Activated CD4-positive, alpha-beta T cell treated with anti-CD3 and anti-CD28 coated beads, Interleukin-2, amount 50 U/mL, for 1 hour (primary cell): ENCODE results near the gene ADAMTS5.

Experiments used
- DNase-seq: peaks from one replicate; pipeline ENCODE4 v3.0.0-alpha.2; 2020

The ADAMTS5 gene

GRCh38 chr21:26967062-26967913 is at the start of gene ADAMTS5:
ADAMTS5 (minus strand) TSS chr21:26967088; CDS start chr21:26966391, 697 bp downstream.
- DNase-seq = no peak

- no peak for DNase-seq
Observed at GRCh38 chr21:27001526-27001925, 34.6 kb upstream of the ADAMTS5 start.

DNA sequence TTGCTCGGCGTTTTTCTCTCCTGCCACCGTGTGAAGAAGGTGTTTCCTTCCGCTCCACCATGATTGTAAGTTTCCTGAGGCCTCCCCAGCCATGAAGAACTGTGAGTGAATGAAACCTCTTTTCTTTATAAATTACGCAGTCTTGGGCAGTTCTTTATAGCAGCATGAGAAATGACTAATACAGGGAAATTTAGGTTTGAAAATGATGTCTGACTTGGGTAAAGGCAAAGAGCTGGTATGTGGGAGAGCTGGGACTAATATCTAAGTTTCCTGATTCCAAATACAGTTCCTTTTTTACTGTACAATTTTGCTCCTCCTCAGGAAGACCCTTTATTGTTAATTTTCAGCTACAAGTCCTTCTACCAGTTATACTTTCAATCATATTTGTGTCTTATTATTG is 16.7 kb upstream of the ADAMTS5 start:
- DNase-seq = no peak

- no peak for DNase-seq
Observed at GRCh38 chr21:26982767-26983166, 15.9 kb upstream of the ADAMTS5 start.

GRCh38 chr21:26977746-26978145 is 10.9 kb upstream of the ADAMTS5 start:
- DNase-seq = no peak

GRCh38 chr21:26973226-26973625 is 6.3 kb upstream of the ADAMTS5 start:
- DNase-seq = no peak

GRCh38 chr21:26972192-26972591 is 5.3 kb upstream of the ADAMTS5 start:
- no peak for DNase-seq

DNA sequence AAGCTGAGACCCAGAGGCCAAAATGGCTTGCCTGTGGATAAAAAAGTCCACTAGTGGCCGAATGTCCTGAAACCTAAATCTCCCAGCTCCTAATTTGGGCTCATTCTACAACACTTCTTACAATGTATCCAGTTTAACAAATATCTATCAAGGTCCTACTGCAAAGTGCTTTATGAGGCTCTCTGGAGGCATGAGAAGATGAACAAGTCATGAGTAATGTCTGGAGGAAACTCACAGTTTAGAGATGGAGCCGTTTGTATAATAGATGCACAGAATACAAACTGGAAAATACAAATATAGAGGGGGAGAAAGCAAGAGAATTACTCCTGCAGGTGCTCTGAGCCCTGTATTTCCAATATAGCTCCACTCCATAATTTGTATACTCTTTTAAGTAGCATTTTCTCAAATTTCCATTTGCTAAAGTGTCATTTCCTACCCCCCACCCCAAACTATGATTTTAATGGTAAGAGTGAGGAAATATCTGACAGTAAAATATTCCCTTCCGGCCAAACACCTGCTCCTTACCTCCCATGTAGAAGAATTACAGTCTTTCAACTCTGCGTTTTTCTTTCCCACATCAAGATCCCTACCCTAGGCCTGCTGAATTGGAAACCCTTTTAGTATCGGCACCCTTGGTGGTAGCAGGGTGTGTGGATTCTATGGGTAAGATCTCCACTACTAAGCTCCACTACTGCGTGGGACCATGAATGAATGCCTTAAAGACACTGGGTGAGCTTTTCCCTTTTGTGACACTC is 3.3 kb upstream of the ADAMTS5 start:
- no peak for DNase-seq

DNA sequence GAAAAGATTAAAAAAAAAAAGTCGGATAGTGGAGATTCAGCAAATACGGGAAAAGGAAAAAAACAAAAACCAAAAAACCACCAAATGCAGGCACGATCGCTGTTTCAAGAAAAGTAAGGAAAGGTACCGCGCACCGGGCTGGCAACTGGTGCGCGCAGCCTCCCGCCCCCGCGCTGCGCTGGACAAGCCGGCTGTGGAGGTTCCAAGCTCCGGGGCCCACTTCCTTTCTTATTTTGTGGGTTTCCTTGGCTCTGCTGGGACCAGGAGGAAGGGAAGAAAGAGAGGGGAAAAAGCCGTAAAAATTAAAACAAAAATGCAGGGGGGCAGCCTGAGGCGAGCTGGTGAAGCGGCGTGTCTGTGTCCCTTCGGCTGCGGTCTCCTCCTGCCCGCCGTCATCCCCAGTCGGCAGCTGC is 233 bp downstream of the ADAMTS5 start:
- DNase-seq = no peak

GRCh38 chr21:26965907-26966581 is 844 bp downstream of the ADAMTS5 start:
- DNase-seq = no peak

DNA sequence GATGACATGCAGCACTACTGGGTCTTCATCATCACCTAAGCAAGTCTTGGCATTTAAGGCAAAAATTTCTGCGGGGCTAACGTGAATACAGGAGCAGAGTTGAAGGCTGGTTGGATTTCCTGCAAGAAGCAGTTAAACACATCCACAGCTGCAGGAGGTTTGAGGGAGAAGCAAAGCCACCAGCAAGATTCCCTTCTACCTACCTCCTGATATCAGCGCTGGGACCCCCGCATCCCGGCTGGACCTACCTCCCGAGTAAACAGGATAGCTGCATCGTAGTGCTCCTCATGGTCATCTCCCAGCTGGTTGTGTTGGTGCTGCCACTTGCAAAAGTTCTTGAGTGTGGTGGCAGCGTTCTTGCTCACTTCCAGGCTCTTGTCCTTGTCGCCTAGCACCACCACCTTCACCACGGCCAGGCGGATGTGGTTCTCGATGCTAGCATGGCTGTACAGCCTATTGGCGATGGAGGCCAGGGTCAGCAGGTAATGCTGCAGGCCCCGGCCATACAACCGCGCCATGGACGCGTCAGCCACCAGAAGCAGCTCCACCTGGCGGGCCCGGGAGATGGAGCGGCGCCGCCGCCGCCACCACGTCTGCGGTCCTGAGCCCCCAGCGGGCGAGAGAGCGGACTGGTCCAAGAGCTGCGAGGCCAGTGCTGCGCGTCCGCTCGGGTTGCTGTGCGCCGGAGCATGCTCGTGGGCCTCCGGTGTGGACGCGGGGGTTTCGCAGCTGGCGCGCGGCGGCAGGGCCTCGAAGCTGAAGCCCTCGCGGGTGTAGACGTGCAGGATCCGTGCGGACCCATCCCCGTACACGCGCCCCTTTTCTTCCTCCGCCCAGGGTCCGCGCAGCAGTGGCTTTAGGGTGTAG is 1.6 kb downstream of the ADAMTS5 start:
- no peak for DNase-seq

DNA sequence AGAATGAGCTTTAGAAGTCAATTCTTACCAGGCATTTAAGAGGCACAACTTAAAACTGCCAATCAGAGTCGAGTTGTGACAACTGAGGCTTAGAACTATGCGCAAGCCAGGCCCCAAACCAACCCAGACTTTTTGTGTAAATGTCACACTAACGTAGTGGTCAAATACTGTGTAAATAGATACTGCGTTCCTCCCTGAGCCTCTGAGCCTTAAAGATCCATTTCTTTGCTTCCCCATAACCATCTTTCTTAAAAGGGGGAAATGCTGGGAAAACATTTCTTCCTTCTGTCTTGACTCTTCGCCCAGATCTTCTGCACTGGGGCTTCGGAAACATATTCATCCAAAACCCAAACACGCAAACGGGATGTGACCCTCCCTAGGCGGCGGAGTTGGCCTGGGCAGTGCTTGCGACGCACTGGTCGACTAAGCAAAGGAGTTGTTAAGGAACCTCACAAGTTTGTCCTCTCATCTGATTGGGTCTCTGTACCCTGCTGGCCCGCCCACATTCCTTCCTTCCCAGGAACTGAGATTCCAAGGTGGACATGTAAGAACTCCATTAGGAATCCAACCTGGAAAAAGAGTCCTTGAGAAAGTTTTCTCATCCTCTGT is 2.6 kb downstream of the ADAMTS5 start:
- no peak for DNase-seq

DNA sequence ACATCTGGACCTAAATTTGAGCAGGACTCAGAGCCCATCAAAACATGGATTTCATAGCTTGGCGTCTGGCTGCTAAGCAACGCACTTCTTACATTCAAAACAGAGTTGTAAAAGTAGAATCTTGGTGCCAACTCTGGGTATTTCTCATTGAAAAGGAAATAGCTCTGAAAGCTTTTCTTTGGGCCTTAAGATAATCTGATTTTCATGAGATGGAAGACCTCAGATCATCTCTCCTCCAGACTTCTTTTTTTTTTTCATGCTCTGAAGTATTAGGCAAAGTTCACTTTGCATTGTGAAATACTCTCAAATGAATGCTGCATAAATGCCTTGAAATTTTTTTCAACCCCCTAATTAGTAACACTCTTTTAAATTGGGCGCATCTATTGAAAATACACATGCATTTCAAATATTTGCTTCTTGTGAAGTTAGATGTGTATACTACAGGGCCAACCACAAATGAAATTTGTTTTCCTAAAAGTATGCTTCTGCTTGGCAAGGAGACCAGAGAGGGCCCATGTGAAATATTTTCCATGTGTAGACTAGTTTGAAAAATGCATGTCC is 4.2 kb downstream of the ADAMTS5 start:
- DNase-seq = no peak

DNA sequence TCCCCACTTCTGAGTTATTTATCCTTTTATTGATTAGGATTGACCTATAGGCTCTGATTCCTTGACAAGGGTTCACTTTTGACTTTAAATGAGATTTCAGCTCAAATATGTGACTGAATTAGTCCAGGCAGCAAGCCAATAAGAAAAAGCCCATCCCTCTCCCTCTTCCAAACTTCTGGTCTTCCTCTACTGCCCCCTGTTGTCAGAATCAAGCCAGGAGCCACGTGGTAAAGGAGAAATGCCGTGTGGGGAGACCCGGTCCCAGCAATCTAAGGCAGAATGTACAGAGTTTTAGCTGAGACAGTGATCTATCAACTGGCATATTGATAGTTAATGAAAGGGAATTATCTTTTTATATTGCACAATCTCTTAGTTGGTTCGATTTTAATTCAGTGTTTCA is 5.2 kb downstream of the ADAMTS5 start:
- no peak for DNase-seq

- no peak for DNase-seq
Observed at GRCh38 chr21:26958788-26959187, 8.1 kb downstream of the ADAMTS5 start.

DNA sequence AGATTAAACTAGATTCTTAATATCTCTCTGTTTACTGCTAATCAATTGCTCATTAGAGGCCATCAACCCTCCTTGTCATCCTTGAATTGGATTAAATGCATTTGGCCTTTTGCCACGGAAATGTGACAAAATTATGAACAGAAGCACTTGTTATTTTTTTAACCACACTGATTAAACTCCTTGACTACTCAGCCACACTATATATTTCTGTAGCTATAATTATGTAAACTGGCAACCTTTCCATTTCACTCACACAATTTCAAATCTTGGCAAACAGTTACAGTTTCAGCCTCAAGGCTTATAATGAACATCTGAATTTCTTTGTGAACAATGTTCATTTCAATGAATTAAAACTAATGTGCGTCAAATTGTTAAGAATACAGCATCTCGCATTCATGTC is 10.1 kb downstream of the ADAMTS5 start:
- no peak for DNase-seq

GRCh38 chr21:26956216-26956615 is 10.7 kb downstream of the ADAMTS5 start:
- no peak for DNase-seq

GRCh38 chr21:26954662-26955121 is 12.2 kb downstream of the ADAMTS5 start:
- no peak for DNase-seq

- DNase-seq = no peak
Observed at GRCh38 chr21:26952374-26953066, 14.4 kb downstream of the ADAMTS5 start.

GRCh38 chr21:26949830-26950229 is 17.1 kb downstream of the ADAMTS5 start:
- DNase-seq = no peak

DNA sequence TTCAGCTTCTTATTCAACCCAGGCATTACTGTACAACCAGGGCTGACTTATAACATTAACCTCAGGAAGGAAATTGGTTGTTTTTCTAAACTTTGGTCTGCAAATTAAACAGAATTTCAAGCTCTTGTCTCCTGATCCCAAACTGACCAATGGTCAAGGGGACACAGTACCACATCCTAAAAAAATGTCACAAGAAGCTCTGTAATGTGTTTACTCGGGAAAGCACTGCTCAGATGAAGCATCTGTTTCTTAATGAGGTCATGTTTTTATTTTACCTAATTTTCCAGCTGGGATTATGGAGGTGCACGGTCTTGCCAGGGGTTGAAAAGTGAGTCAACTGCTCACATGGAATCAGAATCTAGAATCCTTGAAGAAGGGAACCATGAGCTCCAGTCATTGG is 18.7 kb downstream of the ADAMTS5 start:
- DNase-seq = no peak
